SK-N-SH (cell line): ENCODE data around the gene NOC2L. TPM values are rescaled to one million over a fixed set of nuclear protein-coding genes. Genes with fewer than 3 reads are reported as not detected.
A peak's percentile ranks its signal among the peaks of the same experiment; 100 is the strongest.

Source experiments
- CTCF ChIA-PET: fragments of 300-600, 350-600 bp; formaldehyde crosslinking; extraction: SDS; loops from one replicate; lab custom pipeline; 2021; lab: Yijun Ruan, JAX
- POLR2A ChIA-PET: fragments of 350-600 bp; sonication (Branson Sonifier 250); formaldehyde crosslinking; extraction: SDS; loops from one replicate; lab custom pipeline; 2020; ENCODE audit warnings: antibody characterized with exemption, inconsistent platforms; lab: Yijun Ruan, JAX
- DNase-seq: peaks from one replicate; pipeline ENCODE4 v3.0.0; 2012
- H2AFZ ChIP-seq: fragments of 200-600 bp; sonication (generic); 2 replicates; pipeline ENCODE4 v1.8.1; 2016; ENCODE audit warnings: antibody characterized with exemption, mild to moderate bottlenecking, low read depth
- H3F3A ChIP-seq: fragments of 200-600 bp; sonication (generic); replicated peaks from 2 replicates; pipeline ENCODE3; 2016; ENCODE audit warnings: antibody characterized with exemption, mild to moderate bottlenecking; ENCODE audit not compliant: insufficient read depth
- H3K27ac ChIP-seq, 2 experiments: fragments of 200-500 bp in 1 of 2; fragments of 200-600 bp in 1 of 2; sonication (Bioruptor generic) in 1 of 2; sonication (generic), shearing (Covaris generic) in 1 of 2; 2 replicates each; pipeline versions ENCODE4 v1.5.1 to v1.6.1; 2014 to 2016; ENCODE audit warnings: low read depth in 2 of 2, inconsistent platforms in 1 of 2, low read length in 1 of 2, mild to moderate bottlenecking in 1 of 2, mixed read lengths in 1 of 2
- H3K27me3 ChIP-seq: fragments of 200-600 bp; sonication (generic), shearing (Covaris generic); 2 replicates; pipeline ENCODE4 v1.6.1; 2016; ENCODE audit warnings: mixed run types; ENCODE audit not compliant: insufficient read depth
- H3K36me3 ChIP-seq, 2 experiments: fragments of 200-500 bp in 1 of 2; fragments of 200-600 bp in 1 of 2; sonication (Bioruptor generic) in 1 of 2; sonication (generic) in 1 of 2; replicated peaks in 1 of 2; 2 replicates each; pipeline versions ENCODE3 to v1.5.1; 2014 to 2016; ENCODE audit warnings: low read length in 1 of 2, mild to moderate bottlenecking in 1 of 2; ENCODE audit not compliant: insufficient read depth in 2 of 2, control insufficient read depth in 1 of 2
- H3K4me1 ChIP-seq, 2 experiments: fragments of 200-500 bp in 1 of 2; fragments of 200-600 bp in 1 of 2; sonication (Bioruptor generic) in 1 of 2; sonication (generic), shearing (Covaris generic) in 1 of 2; 2 replicates each; pipeline versions ENCODE4 v1.5.1 to v1.6.1; 2014 to 2016; ENCODE audit warnings: low read depth in 1 of 2, low read length in 1 of 2, mixed run types in 1 of 2; ENCODE audit not compliant: insufficient read depth in 2 of 2, control insufficient read depth in 1 of 2
- H3K4me2 ChIP-seq: fragments of 200-600 bp; sonication (generic), shearing (Covaris generic); 2 replicates; pipeline ENCODE4 v1.6.1; 2017; ENCODE audit warnings: mixed run types
- H3K4me3 ChIP-seq, 2 experiments: fragments of 200-500 bp in 1 of 2; fragments of 200-600 bp in 1 of 2; sonication (Bioruptor generic) in 1 of 2; sonication (generic), shearing (Covaris generic) in 1 of 2; 2 replicates each; pipeline versions ENCODE4 v1.5.1 to v1.8.1; 2014 to 2016; ENCODE audit warnings: low read depth in 2 of 2, inconsistent platforms in 1 of 2, low read length in 1 of 2, mild to moderate bottlenecking in 1 of 2, mixed read lengths in 1 of 2, moderate library complexity in 1 of 2
- H3K79me2 ChIP-seq: fragments of 200-600 bp; sonication (generic); 2 replicates; pipeline ENCODE4 v1.8.1; 2017; ENCODE audit warnings: mild to moderate bottlenecking; ENCODE audit not compliant: insufficient read depth
- H3K9ac ChIP-seq: fragments of 200-600 bp; sonication (generic); 2 replicates; pipeline ENCODE4 v1.6.1; 2017; ENCODE audit warnings: mixed run types
- H3K9me2 ChIP-seq: fragments of 200-600 bp; sonication (generic); 2 replicates; pipeline ENCODE4 v1.6.1; 2017; ENCODE audit warnings: mixed run types
- H3K9me3 ChIP-seq: fragments of 200-600 bp; sonication (generic); 2 replicates; pipeline ENCODE4 v1.6.1; 2017; ENCODE audit warnings: mixed run types, mild to moderate bottlenecking, moderate library complexity
- H4K20me1 ChIP-seq: fragments of 200-600 bp; sonication (generic); 2 replicates; pipeline ENCODE4 v1.6.1; 2017; ENCODE audit warnings: mild to moderate bottlenecking, mixed run types; ENCODE audit not compliant: insufficient read depth
- ELF1 ChIP-seq: IDR thresholded peaks from 2 replicates; pipeline ENCODE4 v1.4.0; 2012
- FOSL2 ChIP-seq: IDR thresholded peaks from 2 replicates; pipeline ENCODE4 v1.4.0; 2012; ENCODE audit warnings: low read depth, mild to moderate bottlenecking, moderate library complexity, borderline replicate concordance
- JUND ChIP-seq: IDR thresholded peaks from 2 replicates; pipeline ENCODE4 v1.4.0; 2012
- PBX3 ChIP-seq: IDR thresholded peaks from 2 replicates; pipeline ENCODE4; 2012
- RCOR1 ChIP-seq: fragments of 150-350 bp; IDR thresholded peaks from 2 replicates; pipeline ENCODE4 v1.6.1; 2017; ENCODE audit warnings: antibody characterized with exemption, low read length
- REST ChIP-seq: IDR thresholded peaks from 2 replicates; pipeline ENCODE4 v1.6.1; 2012; ENCODE audit warnings: mild to moderate bottlenecking, low read depth, low read length, moderate library complexity
- SIN3A ChIP-seq: IDR thresholded peaks from 2 replicates; pipeline ENCODE4 v1.6.1; 2012; ENCODE audit warnings: low read depth, mild to moderate bottlenecking, low read length, moderate library complexity, borderline replicate concordance
- TCF12 ChIP-seq: IDR thresholded peaks from 2 replicates; pipeline ENCODE4 v1.4.0; 2012
- WGBS: methylation state at CpG from one replicate; pipeline ENCODE4 v1.1.6; 2017; ENCODE audit warnings: low lambda C conversion rate; 5-methylcytosine and 5-hydroxymethylcytosine counted together
- polyA plus RNA-seq, 3 experiments: library from polyadenylated mRNA; depleted of rRNA; stranded (reverse); fragments of >200 nt; gene quantifications; 2 replicates each; pipeline ENCODE4 v1.2.3, GENCODE V29; 2012

The NOC2L gene
- polyA plus RNA-seq, 1 of the 3 experiments (the other 2 are of a cell fraction) = 124 TPM

GRCh38 chr1:919271-919872 lies 39.7 kb downstream of the NOC2L start:
- POLR2A ChIA-PET = interaction anchor here (2.6 kb wide), 1 partner anchor 14 kb away, joined by 7 read pairs; no protein-coding TSS in a partner anchor

More at GRCh38 chr1:919271-919872, 39.7 kb downstream of the NOC2L start:
- Histone ChIP-seq H3K79me2 (no peaks in the 10 kb centered on the region), H3K4me2 (no peak overlapping the region), H3K27ac (no peak overlapping the region), H4K20me1 (no peaks in the 10 kb centered on the region), H3F3A (no peaks in the 10 kb centered on the region), H3K4me1 (peaks cover 8 to 77% of the 10 kb centered on the region in 2 experiments; a peak in 2 of 4 replicates), H3K9ac (no peak overlapping the region), H3K9me2 (no peaks in the 10 kb centered on the region), H2AFZ (no peak overlapping the region), H3K27me3 (no peaks in the 10 kb centered on the region), H3K9me3 (no peaks in the 10 kb centered on the region), H3K36me3 (no peaks in the 10 kb centered on the region), H3K4me3 (no peak overlapping the region)
- WGBS = 100% methylated on average over 1 of the region's 29 CpGs
- TF ChIP-seq RCOR1 (no peak), ELF1 (no peak), JUND (no peak), FOSL2 (no peak), TCF12 (no peak), REST (no peak), PBX3 (no peak), SIN3A (no peak)
- DNase-seq = peak; percentile 69
- CTCF ChIA-PET = interaction anchor here (0.6 to 5.2 kb wide), 7 partner anchors 9 to 143 kb away, joined by 3 to 61 read pairs (median 8); no protein-coding TSS in a partner anchor
